ENCODE results near the gene CARD9. TPM values are rescaled to one million over a fixed set of nuclear protein-coding genes. Genes with fewer than 3 reads are reported as not detected.

The CARD9 gene
- polyA plus RNA-seq, 1 of the 3 experiments (the other 2 are of a cell fraction): 1.1 TPM

DNA sequence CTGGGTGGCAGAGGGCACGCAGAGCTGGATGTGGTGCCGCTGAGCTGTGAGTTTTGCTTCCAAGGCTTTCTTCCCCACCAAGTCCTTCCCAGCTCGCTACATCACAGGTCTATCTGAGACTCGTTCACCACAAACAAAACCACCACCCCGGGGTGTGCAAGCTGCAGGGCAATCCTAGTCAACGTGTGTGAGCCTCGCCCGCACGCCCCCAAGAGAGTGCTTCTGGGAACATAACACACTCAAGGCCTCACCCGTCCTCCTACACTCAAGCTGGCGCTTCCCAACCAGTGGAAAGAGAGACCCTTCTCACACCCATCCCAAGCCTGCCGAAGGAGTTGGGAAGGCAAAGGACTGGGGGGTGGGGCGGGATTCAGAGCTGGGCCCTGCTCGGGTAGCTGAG lies 15.9 kb upstream of the CARD9 start:
- no peaks in the 10 kb centered on the region for H3K27me3 ChIP-seq (ENCODE audit: insufficient read depth)
- H2AFZ ChIP-seq (ENCODE audit: low read depth): no peak overlapping the region
- ChIA-PET CTCF (interaction anchor here (1.1 to 2.6 kb wide), 5 partner anchors 11 to 77 kb away, joined by 3 to 11 read pairs (median 8); partner anchors contain the start of genes DNLZ and SNAPC4), POLR2A (interaction anchor here (1.2 to 1.8 kb wide), 2 partner anchors 17 to 26 kb away, joined by 4 to 5 read pairs; partner anchors contain the start of gene DNLZ)
- H4K20me1 ChIP-seq (ENCODE audit: insufficient read depth): no peaks in the 10 kb centered on the region
- no peaks in the 10 kb centered on the region for H3K9me3 ChIP-seq
- no peak overlapping the region for H3K4me3 ChIP-seq (ENCODE audit: low read depth in 2 of 2, low read length in 1 of 2)
- TF ChIP-seq SIN3A (IDR thresholded peaks at IDR 0.05; ENCODE audit: borderline replicate concordance, low read depth, low read length): no peak
- TF ChIP-seq, protein P1, sequence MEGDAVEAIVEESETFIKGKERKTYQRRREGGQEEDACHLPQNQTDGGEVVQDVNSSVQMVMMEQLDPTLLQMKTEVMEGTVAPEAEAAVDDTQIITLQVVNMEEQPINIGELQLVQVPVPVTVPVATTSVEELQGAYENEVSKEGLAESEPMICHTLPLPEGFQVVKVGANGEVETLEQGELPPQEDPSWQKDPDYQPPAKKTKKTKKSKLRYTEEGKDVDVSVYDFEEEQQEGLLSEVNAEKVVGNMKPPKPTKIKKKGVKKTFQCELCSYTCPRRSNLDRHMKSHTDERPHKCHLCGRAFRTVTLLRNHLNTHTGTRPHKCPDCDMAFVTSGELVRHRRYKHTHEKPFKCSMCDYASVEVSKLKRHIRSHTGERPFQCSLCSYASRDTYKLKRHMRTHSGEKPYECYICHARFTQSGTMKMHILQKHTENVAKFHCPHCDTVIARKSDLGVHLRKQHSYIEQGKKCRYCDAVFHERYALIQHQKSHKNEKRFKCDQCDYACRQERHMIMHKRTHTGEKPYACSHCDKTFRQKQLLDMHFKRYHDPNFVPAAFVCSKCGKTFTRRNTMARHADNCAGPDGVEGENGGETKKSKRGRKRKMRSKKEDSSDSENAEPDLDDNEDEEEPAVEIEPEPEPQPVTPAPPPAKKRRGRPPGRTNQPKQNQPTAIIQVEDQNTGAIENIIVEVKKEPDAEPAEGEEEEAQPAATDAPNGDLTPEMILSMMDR (IDR thresholded peaks at IDR 0.05): no peak
- TF ChIP-seq, protein P2, sequence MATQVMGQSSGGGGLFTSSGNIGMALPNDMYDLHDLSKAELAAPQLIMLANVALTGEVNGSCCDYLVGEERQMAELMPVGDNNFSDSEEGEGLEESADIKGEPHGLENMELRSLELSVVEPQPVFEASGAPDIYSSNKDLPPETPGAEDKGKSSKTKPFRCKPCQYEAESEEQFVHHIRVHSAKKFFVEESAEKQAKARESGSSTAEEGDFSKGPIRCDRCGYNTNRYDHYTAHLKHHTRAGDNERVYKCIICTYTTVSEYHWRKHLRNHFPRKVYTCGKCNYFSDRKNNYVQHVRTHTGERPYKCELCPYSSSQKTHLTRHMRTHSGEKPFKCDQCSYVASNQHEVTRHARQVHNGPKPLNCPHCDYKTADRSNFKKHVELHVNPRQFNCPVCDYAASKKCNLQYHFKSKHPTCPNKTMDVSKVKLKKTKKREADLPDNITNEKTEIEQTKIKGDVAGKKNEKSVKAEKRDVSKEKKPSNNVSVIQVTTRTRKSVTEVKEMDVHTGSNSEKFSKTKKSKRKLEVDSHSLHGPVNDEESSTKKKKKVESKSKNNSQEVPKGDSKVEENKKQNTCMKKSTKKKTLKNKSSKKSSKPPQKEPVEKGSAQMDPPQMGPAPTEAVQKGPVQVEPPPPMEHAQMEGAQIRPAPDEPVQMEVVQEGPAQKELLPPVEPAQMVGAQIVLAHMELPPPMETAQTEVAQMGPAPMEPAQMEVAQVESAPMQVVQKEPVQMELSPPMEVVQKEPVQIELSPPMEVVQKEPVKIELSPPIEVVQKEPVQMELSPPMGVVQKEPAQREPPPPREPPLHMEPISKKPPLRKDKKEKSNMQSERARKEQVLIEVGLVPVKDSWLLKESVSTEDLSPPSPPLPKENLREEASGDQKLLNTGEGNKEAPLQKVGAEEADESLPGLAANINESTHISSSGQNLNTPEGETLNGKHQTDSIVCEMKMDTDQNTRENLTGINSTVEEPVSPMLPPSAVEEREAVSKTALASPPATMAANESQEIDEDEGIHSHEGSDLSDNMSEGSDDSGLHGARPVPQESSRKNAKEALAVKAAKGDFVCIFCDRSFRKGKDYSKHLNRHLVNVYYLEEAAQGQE (IDR thresholded peaks at IDR 0.05; ENCODE audit: low read depth, low read length): no peak
- no peak for TF ChIP-seq ZBTB33 (IDR thresholded peaks at IDR 0.05; ENCODE audit: borderline replicate concordance, low read depth)
- TF ChIP-seq GABPA (IDR thresholded peaks at IDR 0.05; ENCODE audit: low read depth): no peak
- TF ChIP-seq FOXM1 (IDR thresholded peaks at IDR 0.05; ENCODE audit: low read depth): no peak
- no peak for TF ChIP-seq MXI1 (IDR thresholded peaks at IDR 0.05; ENCODE audit: low read depth, low read length)
- no peak for TF ChIP-seq RAD21 (IDR thresholded peaks at IDR 0.05; ENCODE audit: low read length)
- TF ChIP-seq RXRA (IDR thresholded peaks at IDR 0.05; ENCODE audit: borderline replicate concordance, low read depth): no peak
- no peak overlapping the region for H3K9ac ChIP-seq
- H3K79me2 ChIP-seq (ENCODE audit: insufficient read depth): 0 out of 2 replicates have a peak, but pooled peaks cover 9% of the 10 kb centered on the region
- no peak for DNase-seq
- no peak overlapping the region for H3K27ac ChIP-seq (ENCODE audit: low read depth in 2 of 2, low read length in 1 of 2)
- H3K4me2 ChIP-seq: no peak overlapping the region
- H3K9me2 ChIP-seq: no peaks in the 10 kb centered on the region
- WGBS (ENCODE audit: low lambda C conversion rate): 94% methylated on average over 12 of the region's 14 CpGs
- peaks cover 39 to 61% of the 10 kb centered on the region in 2 experiments for H3K36me3 ChIP-seq (replicated peaks in 1 of 2; ENCODE audit: control insufficient read depth in 1 of 2, insufficient read depth in 2 of 2, low read length in 1 of 2)
- peaks cover 10% of the 10 kb centered on the region for H3F3A ChIP-seq (replicated peaks; ENCODE audit: insufficient read depth)
- H3K4me1 ChIP-seq (ENCODE audit: control insufficient read depth in 1 of 2, insufficient read depth in 2 of 2, low read depth in 1 of 2, low read length in 1 of 2): no peaks in the 10 kb centered on the region

Data from SK-N-SH (cell line).